Activated effector memory CD4-positive, alpha-beta T cell treated with anti-CD3 and anti-CD28 coated beads, Interleukin-2, amount 50 U/mL, for 16 hours (primary cell): Measurements from ENCODE around the gene DNAAF1.

Experiments used
- DNase-seq: peaks from one replicate; pipeline ENCODE4 v3.0.0-alpha.2; 2020

The DNAAF1 gene

GRCh38 chr16:84124257-84125073, 20.6 kb upstream of the DNAAF1 start:
- DNase-seq, result no peak

GRCh38 chr16:84131117-84131516, 14.0 kb upstream of the DNAAF1 start:
- no peak for DNase-seq

- DNase-seq, result no peak
Measured at GRCh38 chr16:84132527-84133285, 12.4 kb upstream of the DNAAF1 start.

- no peak for DNase-seq
Measured at GRCh38 chr16:84136331-84137125, 8.6 kb upstream of the DNAAF1 start.

- DNase-seq, result no peak
Measured at GRCh38 chr16:84137287-84137686, 7.8 kb upstream of the DNAAF1 start.

GRCh38 chr16:84137769-84138357, 7.2 kb upstream of the DNAAF1 start:
- no peak for DNase-seq

GRCh38 chr16:84138500-84138823, 6.6 kb upstream of the DNAAF1 start:
- DNase-seq, result no peak

GRCh38 chr16:84138824-84139627, 6.1 kb upstream of the DNAAF1 start:
- DNase-seq, result no peak

GRCh38 chr16:84139628-84140258, 5.4 kb upstream of the DNAAF1 start:
- DNase-seq, result no peak

- DNase-seq, result no peak
Measured at GRCh38 chr16:84141143-84141670, 3.9 kb upstream of the DNAAF1 start.

- DNase-seq, result no peak
Measured at GRCh38 chr16:84143081-84143480, 2.0 kb upstream of the DNAAF1 start.

- DNase-seq, result no peak
Measured at GRCh38 chr16:84143784-84144199, 1.3 kb upstream of the DNAAF1 start.

GRCh38 chr16:84144209-84144858, 774 bp upstream of the DNAAF1 start:
- peak; percentile 75 for DNase-seq

- DNase-seq, result no peak
Measured at GRCh38 chr16:84150926-84151325, 5.8 kb downstream of the DNAAF1 start.

- no peak for DNase-seq
Measured at GRCh38 chr16:84153660-84154214, 8.6 kb downstream of the DNAAF1 start.

- DNase-seq, result no peak
Measured at GRCh38 chr16:84155226-84155625, 10.1 kb downstream of the DNAAF1 start.

GRCh38 chr16:84155771-84156170, 10.7 kb downstream of the DNAAF1 start:
- DNase-seq, result no peak

GRCh38 chr16:84156342-84156784, 11.3 kb downstream of the DNAAF1 start:
- DNase-seq, result no peak

- DNase-seq, result no peak
Measured at GRCh38 chr16:84159007-84159406, 13.9 kb downstream of the DNAAF1 start.

GRCh38 chr16:84159800-84160199, 14.7 kb downstream of the DNAAF1 start:
- no peak for DNase-seq

GRCh38 chr16:84161037-84161436, 15.9 kb downstream of the DNAAF1 start:
- DNase-seq, result peak; percentile 53
